HepG2 (cell line): ENCODE measurements around the gene PLLP. TPM values are rescaled to one million over a fixed set of nuclear protein-coding genes. Genes with fewer than 3 reads are reported as not detected.
A peak's percentile ranks its signal among the peaks of the same experiment; 100 is the strongest.

ENCODE experiments used
- AKAP8 ChIP-seq: sonication (generic); formaldehyde crosslinking; IDR thresholded peaks from 2 replicates; pipeline ENCODE4 v1.5.1; 2020; ENCODE audit warnings: mild to moderate bottlenecking, missing genetic modification reagents
- SAP130 ChIP-seq: IDR thresholded peaks from 2 replicates; pipeline ENCODE4 v1.6.1; 2016; ENCODE audit warnings: low read depth
- SOX13 ChIP-seq, 3 experiments: fragments of 450-650 bp in 1 of 3; sonication (generic) in 1 of 3; formaldehyde crosslinking in 1 of 3; IDR thresholded peaks in 2 of 3; conservative IDR thresholded peaks in 1 of 3; 2 replicates each; pipeline versions ENCODE4 v1.5.0 to v1.6.1; 2016 to 2020; ENCODE audit warnings: antibody characterized with exemption in 1 of 3, mild to moderate bottlenecking in 1 of 3, missing compliant biosample characterization in 1 of 3, missing genetic modification reagents in 1 of 3, moderate library complexity in 1 of 3
- ZNF335 ChIP-seq: sonication (generic); formaldehyde crosslinking; IDR thresholded peaks from 2 replicates; pipeline ENCODE4 v1.4.0; 2020; ENCODE audit warnings: missing genetic modification reagents
- ZNF343 ChIP-seq: sonication (generic); formaldehyde crosslinking; IDR thresholded peaks from 2 replicates; pipeline ENCODE4 v1.4.0; 2020; ENCODE audit warnings: mild to moderate bottlenecking, missing genetic modification reagents
- ZSCAN20 ChIP-seq: sonication (generic); formaldehyde crosslinking; IDR thresholded peaks from 2 replicates; pipeline ENCODE4 v1.4.0; 2020; ENCODE audit warnings: missing genetic modification reagents, mild to moderate bottlenecking, borderline replicate concordance
- polyA plus RNA-seq, 8 experiments: library from polyadenylated mRNA; depleted of rRNA in 3 of 8; stranded (reverse) in 7 of 8; unstranded in 1 of 8; fragments of >200 nt; fragmentation: Illumina TruSeq in 4 of 8; extraction: Trizol in 4 of 8; gene quantifications; 2 replicates each; pipeline versions ENCODE4 v1.2.1 to v1.2.3, GENCODE V29; 2011 to 2016; ENCODE audit warnings: low read depth in 4 of 8, missing spikeins in 1 of 8, mixed read lengths in 1 of 8; ENCODE audit not compliant: insufficient read depth in 1 of 8
- total RNA-seq, 5 experiments: library from RNA; depleted of rRNA; stranded (reverse); fragments of >200 nt; fragmentation: Illumina TruSeq; extraction: Trizol; gene quantifications; 2 replicates each; pipeline ENCODE4 v1.2.3, GENCODE V29; 2016; ENCODE audit warnings: low read depth in 1 of 5
- TF ChIP-seq, protein P1 (sequence below): sonication (generic); formaldehyde crosslinking; IDR thresholded peaks from 2 replicates; pipeline ENCODE4 v1.4.0; 2020; ENCODE audit warnings: missing genetic modification reagents
- TF ChIP-seq, protein P2 (sequence below): sonication (generic); formaldehyde crosslinking; IDR thresholded peaks from 2 replicates; pipeline ENCODE4 v1.5.1; 2020; ENCODE audit warnings: mild to moderate bottlenecking, missing genetic modification reagents
- TF ChIP-seq, protein P3 (sequence below): sonication (generic); formaldehyde crosslinking; conservative IDR thresholded peaks from 2 replicates; pipeline ENCODE4 v1.4.0; 2020; ENCODE audit warnings: mild to moderate bottlenecking, missing genetic modification reagents, moderate library complexity
- TF ChIP-seq, protein P4 (sequence below): sonication (generic); formaldehyde crosslinking; IDR thresholded peaks from 2 replicates; pipeline ENCODE4 v1.4.0; 2020; ENCODE audit warnings: missing genetic modification reagents
- TF ChIP-seq, protein P5 (sequence below): sonication (generic); formaldehyde crosslinking; IDR thresholded peaks from 2 replicates; pipeline ENCODE4 v1.5.1; 2020; ENCODE audit warnings: mild to moderate bottlenecking, missing genetic modification reagents, moderate library complexity

Gene PLLP
- total and polyA plus RNA-seq, 2 of the 13 experiments (the other 11 are each of a cell fraction or from before 2014, with no cell fraction given) = 60.6 to 127 TPM

DNA sequence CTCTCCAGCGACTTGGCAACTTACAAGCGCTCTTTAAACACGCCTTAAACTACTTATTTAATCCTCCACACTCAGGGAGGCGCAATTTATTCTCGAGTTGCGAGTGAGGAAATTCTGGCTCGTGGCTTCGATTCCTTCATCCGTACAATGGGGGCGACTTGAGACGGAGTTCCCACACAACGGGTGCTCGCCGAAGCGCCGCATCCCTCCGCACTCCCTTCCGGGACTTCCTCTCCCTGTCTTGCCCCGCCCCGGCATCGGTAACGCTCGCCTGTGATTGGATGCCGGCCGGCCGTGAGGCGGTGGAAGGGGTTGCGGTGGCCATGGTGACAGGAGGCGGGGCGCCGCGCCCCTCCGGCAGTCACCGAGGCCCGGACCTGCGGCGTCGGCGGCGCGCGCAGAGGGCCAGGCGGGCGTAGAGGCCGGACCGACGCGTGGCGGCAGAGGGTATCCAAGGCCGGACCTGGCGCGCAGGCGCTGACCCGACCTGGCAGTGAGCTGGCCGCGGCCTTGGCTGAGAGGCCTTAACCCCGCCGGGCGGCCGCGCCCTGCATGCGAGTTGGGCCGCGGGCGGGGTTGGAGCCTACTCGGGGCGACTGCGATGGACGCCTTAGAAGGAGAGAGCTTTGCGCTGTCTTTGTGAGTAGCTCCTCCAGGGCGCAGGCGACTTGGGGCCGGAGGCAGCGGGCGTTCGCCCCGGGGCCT, 39.6 kb downstream of the PLLP start, which contains the start of gene ARL2BP (continued):
- TF ChIP-seq SOX13 (IDR thresholded peaks at IDR 0.05) (0 out of 2 replicates have a peak, but pooled peaks have one; percentile 15), SOX13 (CRISPR knock-in tag; conservative IDR thresholded peaks at IDR 0.05 in 1 of 2, IDR thresholded peaks at IDR 0.05 in 1 of 2) (peak in 1 of 2 experiments; percentile 29; a peak in 2 of 4 replicates), ZSCAN20 (CRISPR knock-in tag) (peak; percentile 95), SAP130 (peak; percentile 99), ZNF343 (CRISPR knock-in tag) (peak; percentile 77), AKAP8 (CRISPR knock-in tag) (peak; percentile 95), ZNF335 (CRISPR knock-in tag) (peak; percentile 81)
- TF ChIP-seq, protein P1, sequence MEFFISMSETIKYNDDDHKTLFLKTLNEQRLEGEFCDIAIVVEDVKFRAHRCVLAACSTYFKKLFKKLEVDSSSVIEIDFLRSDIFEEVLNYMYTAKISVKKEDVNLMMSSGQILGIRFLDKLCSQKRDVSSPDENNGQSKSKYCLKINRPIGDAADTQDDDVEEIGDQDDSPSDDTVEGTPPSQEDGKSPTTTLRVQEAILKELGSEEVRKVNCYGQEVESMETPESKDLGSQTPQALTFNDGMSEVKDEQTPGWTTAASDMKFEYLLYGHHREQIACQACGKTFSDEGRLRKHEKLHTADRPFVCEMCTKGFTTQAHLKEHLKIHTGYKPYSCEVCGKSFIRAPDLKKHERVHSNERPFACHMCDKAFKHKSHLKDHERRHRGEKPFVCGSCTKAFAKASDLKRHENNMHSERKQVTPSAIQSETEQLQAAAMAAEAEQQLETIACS = peak; percentile 91
- TF ChIP-seq, protein P2, sequence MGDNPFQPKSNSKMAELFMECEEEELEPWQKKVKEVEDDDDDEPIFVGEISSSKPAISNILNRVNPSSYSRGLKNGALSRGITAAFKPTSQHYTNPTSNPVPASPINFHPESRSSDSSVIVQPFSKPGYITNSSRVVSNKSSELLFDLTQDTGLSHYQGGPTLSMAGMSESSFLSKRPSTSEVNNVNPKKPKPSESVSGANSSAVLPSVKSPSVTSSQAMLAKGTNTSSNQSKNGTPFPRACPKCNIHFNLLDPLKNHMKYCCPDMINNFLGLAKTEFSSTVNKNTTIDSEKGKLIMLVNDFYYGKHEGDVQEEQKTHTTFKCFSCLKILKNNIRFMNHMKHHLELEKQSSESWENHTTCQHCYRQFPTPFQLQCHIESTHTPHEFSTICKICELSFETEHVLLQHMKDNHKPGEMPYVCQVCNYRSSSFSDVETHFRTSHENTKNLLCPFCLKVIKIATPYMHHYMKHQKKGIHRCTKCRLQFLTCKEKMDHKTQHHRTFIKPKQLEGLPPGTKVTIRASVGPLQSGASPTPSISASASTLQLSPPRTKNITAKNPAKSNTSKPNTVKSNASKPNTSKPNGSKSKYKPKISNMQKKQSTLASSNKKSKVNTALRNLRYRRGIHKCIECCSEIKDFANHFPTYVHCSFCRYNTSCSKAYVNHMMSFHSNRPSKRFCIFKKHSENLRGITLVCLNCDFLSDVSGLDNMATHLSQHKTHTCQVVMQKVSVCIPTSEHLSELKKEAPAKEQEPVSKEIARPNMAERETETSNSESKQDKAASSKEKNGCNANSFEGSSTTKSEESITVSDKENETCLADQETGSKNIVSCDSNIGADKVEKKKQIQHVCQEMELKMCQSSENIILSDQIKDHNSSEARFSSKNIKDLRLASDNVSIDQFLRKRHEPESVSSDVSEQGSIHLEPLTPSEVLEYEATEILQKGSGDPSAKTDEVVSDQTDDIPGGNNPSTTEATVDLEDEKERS (CRISPR knock-in tag) = no peak
- TF ChIP-seq, protein P3, sequence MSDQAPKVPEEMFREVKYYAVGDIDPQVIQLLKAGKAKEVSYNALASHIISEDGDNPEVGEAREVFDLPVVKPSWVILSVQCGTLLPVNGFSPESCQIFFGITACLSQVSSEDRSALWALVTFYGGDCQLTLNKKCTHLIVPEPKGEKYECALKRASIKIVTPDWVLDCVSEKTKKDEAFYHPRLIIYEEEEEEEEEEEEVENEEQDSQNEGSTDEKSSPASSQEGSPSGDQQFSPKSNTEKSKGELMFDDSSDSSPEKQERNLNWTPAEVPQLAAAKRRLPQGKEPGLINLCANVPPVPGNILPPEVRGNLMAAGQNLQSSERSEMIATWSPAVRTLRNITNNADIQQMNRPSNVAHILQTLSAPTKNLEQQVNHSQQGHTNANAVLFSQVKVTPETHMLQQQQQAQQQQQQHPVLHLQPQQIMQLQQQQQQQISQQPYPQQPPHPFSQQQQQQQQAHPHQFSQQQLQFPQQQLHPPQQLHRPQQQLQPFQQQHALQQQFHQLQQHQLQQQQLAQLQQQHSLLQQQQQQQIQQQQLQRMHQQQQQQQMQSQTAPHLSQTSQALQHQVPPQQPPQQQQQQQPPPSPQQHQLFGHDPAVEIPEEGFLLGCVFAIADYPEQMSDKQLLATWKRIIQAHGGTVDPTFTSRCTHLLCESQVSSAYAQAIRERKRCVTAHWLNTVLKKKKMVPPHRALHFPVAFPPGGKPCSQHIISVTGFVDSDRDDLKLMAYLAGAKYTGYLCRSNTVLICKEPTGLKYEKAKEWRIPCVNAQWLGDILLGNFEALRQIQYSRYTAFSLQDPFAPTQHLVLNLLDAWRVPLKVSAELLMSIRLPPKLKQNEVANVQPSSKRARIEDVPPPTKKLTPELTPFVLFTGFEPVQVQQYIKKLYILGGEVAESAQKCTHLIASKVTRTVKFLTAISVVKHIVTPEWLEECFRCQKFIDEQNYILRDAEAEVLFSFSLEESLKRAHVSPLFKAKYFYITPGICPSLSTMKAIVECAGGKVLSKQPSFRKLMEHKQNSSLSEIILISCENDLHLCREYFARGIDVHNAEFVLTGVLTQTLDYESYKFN (CRISPR knock-in tag) = peak; percentile 77
- TF ChIP-seq, protein P4, sequence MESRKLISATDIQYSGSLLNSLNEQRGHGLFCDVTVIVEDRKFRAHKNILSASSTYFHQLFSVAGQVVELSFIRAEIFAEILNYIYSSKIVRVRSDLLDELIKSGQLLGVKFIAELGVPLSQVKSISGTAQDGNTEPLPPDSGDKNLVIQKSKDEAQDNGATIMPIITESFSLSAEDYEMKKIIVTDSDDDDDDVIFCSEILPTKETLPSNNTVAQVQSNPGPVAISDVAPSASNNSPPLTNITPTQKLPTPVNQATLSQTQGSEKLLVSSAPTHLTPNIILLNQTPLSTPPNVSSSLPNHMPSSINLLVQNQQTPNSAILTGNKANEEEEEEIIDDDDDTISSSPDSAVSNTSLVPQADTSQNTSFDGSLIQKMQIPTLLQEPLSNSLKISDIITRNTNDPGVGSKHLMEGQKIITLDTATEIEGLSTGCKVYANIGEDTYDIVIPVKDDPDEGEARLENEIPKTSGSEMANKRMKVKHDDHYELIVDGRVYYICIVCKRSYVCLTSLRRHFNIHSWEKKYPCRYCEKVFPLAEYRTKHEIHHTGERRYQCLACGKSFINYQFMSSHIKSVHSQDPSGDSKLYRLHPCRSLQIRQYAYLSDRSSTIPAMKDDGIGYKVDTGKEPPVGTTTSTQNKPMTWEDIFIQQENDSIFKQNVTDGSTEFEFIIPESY (CRISPR knock-in tag) = no peak; the same call in 1 of the 2 replicates
- TF ChIP-seq, protein P5, sequence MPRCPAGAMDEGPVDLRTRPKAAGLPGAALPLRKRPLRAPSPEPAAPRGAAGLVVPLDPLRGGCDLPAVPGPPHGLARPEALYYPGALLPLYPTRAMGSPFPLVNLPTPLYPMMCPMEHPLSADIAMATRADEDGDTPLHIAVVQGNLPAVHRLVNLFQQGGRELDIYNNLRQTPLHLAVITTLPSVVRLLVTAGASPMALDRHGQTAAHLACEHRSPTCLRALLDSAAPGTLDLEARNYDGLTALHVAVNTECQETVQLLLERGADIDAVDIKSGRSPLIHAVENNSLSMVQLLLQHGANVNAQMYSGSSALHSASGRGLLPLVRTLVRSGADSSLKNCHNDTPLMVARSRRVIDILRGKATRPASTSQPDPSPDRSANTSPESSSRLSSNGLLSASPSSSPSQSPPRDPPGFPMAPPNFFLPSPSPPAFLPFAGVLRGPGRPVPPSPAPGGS = peak; percentile 96; the same call in 1 of the 2 replicates
